H9 (cell line): Measurements from ENCODE around the gene CD48. TPM values are rescaled to one million over a fixed set of nuclear protein-coding genes. Genes with fewer than 3 reads are reported as not detected.
A peak's percentile ranks its signal among the peaks of the same experiment; 100 is the strongest.

Experiments used
- DNase-seq: peaks from one replicate; pipeline ENCODE4 v3.0.0-alpha.2; 2017
- H2AFZ ChIP-seq: one replicate; pipeline ENCODE4 v1.6.1; 2013; ENCODE audit warnings: mild to moderate bottlenecking, low read length, control low read depth, moderate library complexity
- H2AK5ac ChIP-seq: 2 replicates; pipeline ENCODE4 v1.6.1; 2013; ENCODE audit warnings: low read length, control low read depth, mixed read lengths; ENCODE audit not compliant: insufficient read length
- H2BK120ac ChIP-seq: one replicate; pipeline ENCODE4 v1.6.1; 2013; ENCODE audit warnings: low read depth, mild to moderate bottlenecking, low read length, control low read depth, inconsistent platforms; ENCODE audit not compliant: poor library complexity, severe bottlenecking
- H2BK12ac ChIP-seq: 2 replicates; pipeline ENCODE4 v1.6.1; 2013; ENCODE audit warnings: low read length, control low read depth, mixed read lengths, low read depth; ENCODE audit not compliant: insufficient read length
- H2BK15ac ChIP-seq: 2 replicates; pipeline ENCODE4 v1.6.1; 2013; ENCODE audit warnings: low read depth, low read length, control low read depth
- H2BK20ac ChIP-seq: one replicate; pipeline ENCODE4 v1.6.1; 2013; ENCODE audit warnings: low read depth, mild to moderate bottlenecking, low read length, control low read depth, inconsistent platforms; ENCODE audit not compliant: poor library complexity, severe bottlenecking
- H2BK5ac ChIP-seq: 2 replicates; pipeline ENCODE4 v1.6.1; 2013; ENCODE audit warnings: low read length, control low read depth, mixed read lengths; ENCODE audit not compliant: insufficient read length
- H3K14ac ChIP-seq: 2 replicates; pipeline ENCODE4 v1.6.1; 2013; ENCODE audit warnings: low read length, control low read depth; ENCODE audit not compliant: insufficient read depth
- H3K18ac ChIP-seq: 2 replicates; pipeline ENCODE4 v1.6.1; 2013; ENCODE audit warnings: low read depth, mild to moderate bottlenecking, mixed read lengths, low read length, control low read depth; ENCODE audit not compliant: insufficient read length
- H3K23ac ChIP-seq: 2 replicates; pipeline ENCODE4 v1.6.1; 2013; ENCODE audit warnings: low read length, control low read depth, mixed read lengths, low read depth; ENCODE audit not compliant: insufficient read length
- H3K23me2 ChIP-seq: 2 replicates; pipeline ENCODE4 v1.6.1; 2013; ENCODE audit warnings: low read depth, mild to moderate bottlenecking, mixed read lengths, low read length, control low read depth; ENCODE audit not compliant: insufficient read length, poor library complexity, severe bottlenecking
- H3K27ac ChIP-seq: 2 replicates; pipeline ENCODE4 v1.5.1; 2013; ENCODE audit warnings: low read length, control low read depth, mixed read lengths, low read depth; ENCODE audit not compliant: insufficient read length
- H3K27me3 ChIP-seq: 2 replicates; pipeline ENCODE4 v1.6.1; 2013; ENCODE audit warnings: low read length, control low read depth, inconsistent platforms; ENCODE audit not compliant: insufficient read depth
- H3K4ac ChIP-seq: 2 replicates; pipeline ENCODE4 v1.6.1; 2013; ENCODE audit warnings: low read depth, mild to moderate bottlenecking, control low read depth, inconsistent platforms, low read length, moderate library complexity
- H3K4me1 ChIP-seq: 2 replicates; pipeline ENCODE4 v1.6.1; 2013; ENCODE audit warnings: low read length, control low read depth, inconsistent platforms; ENCODE audit not compliant: insufficient read depth
- H3K4me2 ChIP-seq: 2 replicates; pipeline ENCODE4 v1.6.1; 2013; ENCODE audit warnings: low read length, control low read depth, mixed read lengths; ENCODE audit not compliant: insufficient read length, insufficient read depth
- H3K56ac ChIP-seq: 2 replicates; pipeline ENCODE4 v1.6.1; 2013; ENCODE audit warnings: low read depth, mild to moderate bottlenecking, mixed read lengths, low read length, control low read depth; ENCODE audit not compliant: insufficient read length
- H3K79me1 ChIP-seq: 2 replicates; pipeline ENCODE4 v1.6.1; 2013; ENCODE audit warnings: low read depth, mild to moderate bottlenecking, moderate library complexity, low read length, control low read depth, inconsistent platforms; ENCODE audit not compliant: insufficient read depth, poor library complexity, severe bottlenecking
- H3K79me2 ChIP-seq: 2 replicates; pipeline ENCODE4 v1.6.1; 2013; ENCODE audit warnings: low read length, control low read depth, inconsistent platforms; ENCODE audit not compliant: insufficient read depth
- H3K9ac ChIP-seq: 2 replicates; pipeline ENCODE4 v1.6.1; 2013; ENCODE audit warnings: low read length, control low read depth, mixed read lengths; ENCODE audit not compliant: insufficient read length; ENCODE audit errors: extremely low read depth
- H3K9me3 ChIP-seq: one replicate; pipeline ENCODE4 v1.6.1; 2013; ENCODE audit warnings: low read depth, low read length, inconsistent platforms; ENCODE audit not compliant: control insufficient read depth
- H3T11ph ChIP-seq: one replicate; pipeline ENCODE4 v1.6.1; 2013; ENCODE audit warnings: mild to moderate bottlenecking, low read length, control low read depth, inconsistent platforms
- H4K20me1 ChIP-seq: one replicate; pipeline ENCODE4 v1.6.1; 2013; ENCODE audit not compliant: control insufficient read depth, insufficient read length, insufficient read depth
- H4K5ac ChIP-seq: 2 replicates; pipeline ENCODE4 v1.6.1; 2013; ENCODE audit warnings: low read depth, mild to moderate bottlenecking, mixed read lengths, low read length, control low read depth; ENCODE audit not compliant: insufficient read length
- H4K8ac ChIP-seq: replicated peaks from 2 replicates; pipeline ENCODE4 v1.6.1; 2013; ENCODE audit warnings: low read length, control low read depth, mixed read lengths, low read depth; ENCODE audit not compliant: insufficient read length
- H4K91ac ChIP-seq: 2 replicates; pipeline ENCODE4 v1.6.1; 2013; ENCODE audit warnings: low read depth, mild to moderate bottlenecking, moderate library complexity, mixed read lengths, low read length, control low read depth; ENCODE audit not compliant: insufficient read length
- H3K27ac Mint-ChIP-seq, 3 experiments: 2 replicates in 2 of 3; 3 replicates in 1 of 3; pipeline ENCODE4 v1.8.0; 2020 to 2021; ENCODE audit warnings: mixed read lengths in 3 of 3, mild to moderate bottlenecking in 1 of 3, moderate library complexity in 1 of 3
- H3K27me3 Mint-ChIP-seq: 2 replicates; pipeline ENCODE4 v1.8.0; 2021; ENCODE audit warnings: low read depth, mild to moderate bottlenecking, moderate library complexity, mixed read lengths
- H3K36me3 Mint-ChIP-seq, 3 experiments: 2 replicates in 2 of 3; 3 replicates in 1 of 3; pipeline ENCODE4 v1.8.0; 2020 to 2021; ENCODE audit warnings: low read depth in 3 of 3, mixed read lengths in 3 of 3; ENCODE audit not compliant: insufficient read depth in 1 of 3
- H3K4me1 Mint-ChIP-seq, 2 experiments: 2 replicates each; pipeline ENCODE4 v1.8.0; 2020; ENCODE audit warnings: mixed read lengths in 2 of 2
- H3K4me3 Mint-ChIP-seq, 2 experiments: 2 replicates in 1 of 2; 3 replicates in 1 of 2; pipeline ENCODE4 v1.8.0; 2020 to 2021; ENCODE audit warnings: mild to moderate bottlenecking in 2 of 2, mixed read lengths in 2 of 2, moderate library complexity in 1 of 2
- H3K9me3 Mint-ChIP-seq, 2 experiments: 2 replicates in 1 of 2; 3 replicates in 1 of 2; pipeline ENCODE4 v1.8.0; 2020; ENCODE audit warnings: mild to moderate bottlenecking in 2 of 2, mixed read lengths in 2 of 2, moderate library complexity in 1 of 2
- WGBS: extraction: QIAGEN DNeasy Blood & Tissue Kit; methylation state at CpG from one replicate; pipeline ENCODE4 v1.1.7; 2013; ENCODE audit warnings: missing lambda C conversion rate, low lambda C conversion rate, mixed read lengths; ENCODE audit not compliant: insufficient read length; ENCODE audit errors: extremely low coverage; 5-methylcytosine and 5-hydroxymethylcytosine counted together
- total RNA-seq: library from RNA; stranded (reverse); gene quantifications from 2 replicates; pipeline ENCODE4 v1.2.1, GENCODE V29; 2021
- TF ChIP-seq, protein P1 (sequence below): fragments of 200-600 bp; sonication (generic); conservative IDR thresholded peaks from 3 replicates; pipeline ENCODE4 v1.8.0; 2021; ENCODE audit warnings: antibody characterized with exemption, mild to moderate bottlenecking

The CD48 gene
- total RNA-seq, 1 experiment from 2014 or later = not detected

DNA sequence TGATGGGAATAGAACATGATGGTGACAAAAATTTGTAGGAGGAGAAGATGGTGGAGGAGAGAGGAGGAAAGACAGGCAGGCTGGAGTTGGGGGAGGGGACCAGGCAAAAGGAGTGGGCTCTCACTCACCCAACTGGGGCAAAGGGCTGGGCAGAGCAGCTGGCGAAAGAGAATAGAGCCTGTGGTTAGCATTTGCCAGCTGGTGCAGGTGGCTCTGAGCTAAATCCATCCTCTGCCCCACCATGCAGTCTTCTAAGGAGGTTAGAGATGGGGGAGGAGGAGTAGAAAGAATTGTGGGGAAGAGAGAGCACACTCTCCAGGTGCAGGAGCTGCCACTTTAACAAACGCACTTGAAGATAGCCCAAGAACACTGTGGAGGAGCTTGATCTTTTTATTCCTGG, 37.2 kb downstream of the CD48 start:
- no peak overlapping the region for H3K9ac ChIP-seq
- H2BK120ac ChIP-seq = no peak overlapping the region
- no peak overlapping the region for H3K23ac ChIP-seq
- peak overlapping the region; percentile 66 for H2BK12ac ChIP-seq
- H3K79me1 ChIP-seq = no peaks in the 10 kb centered on the region
- Mint-ChIP-seq H3K4me3 (no peak overlapping the region), H3K9me3 (peaks cover 8 to 10% of the 10 kb centered on the region in 2 experiments), H3K27ac (no peak overlapping the region; a peak in 1 of 7 replicates), H3K36me3 (peaks cover 3 to 9% (median 3%) of the 10 kb centered on the region in 3 experiments; a peak in 5 of 7 replicates), H3K4me1 (peaks cover 7 to 18% of the 10 kb centered on the region in 2 experiments), H3K27me3 (no peaks in the 10 kb centered on the region)
- H3K18ac ChIP-seq = no peak overlapping the region
- H3K4me2 ChIP-seq = no peak overlapping the region
- H2BK20ac ChIP-seq = no peak overlapping the region
- H3K4me1 ChIP-seq = peaks cover 15% of the 10 kb centered on the region
- no peaks in the 10 kb centered on the region for H3K27me3 ChIP-seq
- H3K23me2 ChIP-seq = no peaks in the 10 kb centered on the region
- no peak overlapping the region for H2AFZ ChIP-seq
- no peak overlapping the region for H3T11ph ChIP-seq
- no peak overlapping the region for H2AK5ac ChIP-seq
- H4K8ac ChIP-seq = no peak overlapping the region
- H3K14ac ChIP-seq = no peak overlapping the region
- H4K91ac ChIP-seq = no peak overlapping the region
- H3K79me2 ChIP-seq = no peaks in the 10 kb centered on the region
- H2BK5ac ChIP-seq = no peak overlapping the region
- WGBS = no CpG with 5 or more reads among the region's 2 CpGs
- H3K27ac ChIP-seq = no peak overlapping the region
- H4K5ac ChIP-seq = no peak overlapping the region
- H2BK15ac ChIP-seq = no peak overlapping the region
- no peaks in the 10 kb centered on the region for H3K9me3 ChIP-seq
- no peak overlapping the region for H3K4ac ChIP-seq
- H4K20me1 ChIP-seq = no peaks in the 10 kb centered on the region
- TF ChIP-seq, protein P1, sequence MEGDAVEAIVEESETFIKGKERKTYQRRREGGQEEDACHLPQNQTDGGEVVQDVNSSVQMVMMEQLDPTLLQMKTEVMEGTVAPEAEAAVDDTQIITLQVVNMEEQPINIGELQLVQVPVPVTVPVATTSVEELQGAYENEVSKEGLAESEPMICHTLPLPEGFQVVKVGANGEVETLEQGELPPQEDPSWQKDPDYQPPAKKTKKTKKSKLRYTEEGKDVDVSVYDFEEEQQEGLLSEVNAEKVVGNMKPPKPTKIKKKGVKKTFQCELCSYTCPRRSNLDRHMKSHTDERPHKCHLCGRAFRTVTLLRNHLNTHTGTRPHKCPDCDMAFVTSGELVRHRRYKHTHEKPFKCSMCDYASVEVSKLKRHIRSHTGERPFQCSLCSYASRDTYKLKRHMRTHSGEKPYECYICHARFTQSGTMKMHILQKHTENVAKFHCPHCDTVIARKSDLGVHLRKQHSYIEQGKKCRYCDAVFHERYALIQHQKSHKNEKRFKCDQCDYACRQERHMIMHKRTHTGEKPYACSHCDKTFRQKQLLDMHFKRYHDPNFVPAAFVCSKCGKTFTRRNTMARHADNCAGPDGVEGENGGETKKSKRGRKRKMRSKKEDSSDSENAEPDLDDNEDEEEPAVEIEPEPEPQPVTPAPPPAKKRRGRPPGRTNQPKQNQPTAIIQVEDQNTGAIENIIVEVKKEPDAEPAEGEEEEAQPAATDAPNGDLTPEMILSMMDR = no peak
- H3K56ac ChIP-seq = no peak overlapping the region
- peak; percentile 21 for DNase-seq
